PC-3 (cell line): ENCODE results near the gene PRAMEF4.
"Not testable (repeated sequence)": the region's sequence is repeated elsewhere in the genome, so short reads cannot be mapped to it uniquely, and the experiment has no call there.

ENCODE experiments used
- EZH2phosphoT487 ChIP-seq: fragments of 300-600 bp; sonication (generic); IDR thresholded peaks from 2 replicates; pipeline ENCODE4 v1.6.1; 2018; ENCODE audit warnings: mild to moderate bottlenecking, antibody characterized with exemption, low read length, borderline replicate concordance
- TF ChIP-seq, protein P1 (sequence below): fragments of 300-600 bp; sonication (generic); conservative IDR thresholded peaks from 2 replicates; pipeline ENCODE4 v1.5.1; 2017; ENCODE audit warnings: antibody characterized with exemption, low read depth, mild to moderate bottlenecking, low read length

DNA sequence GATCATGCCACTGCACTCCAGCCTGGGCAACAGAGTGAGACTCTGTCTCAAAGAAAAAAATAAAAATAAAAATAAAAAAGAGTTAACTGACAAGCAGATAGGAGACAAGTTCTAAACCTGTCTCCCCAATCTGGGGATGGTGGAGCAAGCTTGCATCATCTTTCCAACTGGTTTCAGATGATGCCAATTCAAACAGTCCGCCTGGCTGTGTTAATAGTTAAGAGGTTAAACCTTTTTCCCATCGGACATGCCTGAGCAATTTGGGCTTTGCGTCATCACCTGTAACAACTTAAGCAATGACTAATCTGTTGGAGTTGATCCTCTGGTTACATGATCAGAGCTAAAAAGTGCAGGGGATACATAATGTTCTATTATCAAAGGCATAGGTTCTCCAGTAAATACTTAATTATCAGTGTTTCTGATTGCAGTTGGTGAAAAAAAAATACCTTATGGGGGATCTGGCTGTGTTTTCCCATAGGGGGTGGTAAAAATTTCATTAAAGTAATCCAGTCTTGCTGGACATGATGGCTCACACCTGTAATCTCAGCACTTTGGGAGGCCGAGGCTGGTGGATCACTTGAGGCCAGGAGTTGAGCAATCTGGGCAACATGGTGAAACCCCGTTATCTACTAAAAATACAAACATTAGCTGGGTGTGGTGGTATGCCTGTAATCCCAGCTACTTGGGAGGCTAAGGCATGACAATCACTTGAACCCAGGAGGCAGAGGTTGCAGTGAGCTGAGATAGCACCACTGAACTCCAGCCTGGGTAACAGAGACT, 18.0 kb upstream of the PRAMEF4 start:
- TF ChIP-seq, protein P1, sequence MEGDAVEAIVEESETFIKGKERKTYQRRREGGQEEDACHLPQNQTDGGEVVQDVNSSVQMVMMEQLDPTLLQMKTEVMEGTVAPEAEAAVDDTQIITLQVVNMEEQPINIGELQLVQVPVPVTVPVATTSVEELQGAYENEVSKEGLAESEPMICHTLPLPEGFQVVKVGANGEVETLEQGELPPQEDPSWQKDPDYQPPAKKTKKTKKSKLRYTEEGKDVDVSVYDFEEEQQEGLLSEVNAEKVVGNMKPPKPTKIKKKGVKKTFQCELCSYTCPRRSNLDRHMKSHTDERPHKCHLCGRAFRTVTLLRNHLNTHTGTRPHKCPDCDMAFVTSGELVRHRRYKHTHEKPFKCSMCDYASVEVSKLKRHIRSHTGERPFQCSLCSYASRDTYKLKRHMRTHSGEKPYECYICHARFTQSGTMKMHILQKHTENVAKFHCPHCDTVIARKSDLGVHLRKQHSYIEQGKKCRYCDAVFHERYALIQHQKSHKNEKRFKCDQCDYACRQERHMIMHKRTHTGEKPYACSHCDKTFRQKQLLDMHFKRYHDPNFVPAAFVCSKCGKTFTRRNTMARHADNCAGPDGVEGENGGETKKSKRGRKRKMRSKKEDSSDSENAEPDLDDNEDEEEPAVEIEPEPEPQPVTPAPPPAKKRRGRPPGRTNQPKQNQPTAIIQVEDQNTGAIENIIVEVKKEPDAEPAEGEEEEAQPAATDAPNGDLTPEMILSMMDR, result not testable (repeated sequence)
- TF ChIP-seq EZH2phosphoT487, result not testable (repeated sequence)
